CD4-positive, alpha-beta T cell treated with Interferon alpha-2 for 1 hour (primary cell): ENCODE measurements around the gene LIPA.
"Not testable (repeated sequence)": the region's sequence is repeated elsewhere in the genome, so short reads cannot be mapped to it uniquely, and the experiment has no call there.

Source experiments
- DNase-seq, 2 donors: peaks; one replicate each; pipeline ENCODE4 v3.0.0-alpha.2; 2020 to 2022

LIPA gene

GRCh38 chr10:89207181-89207800 lies 44.3 kb downstream of the LIPA start, which contains the start of gene CH25H:
CH25H (minus strand) TSS chr10:89207317; CDS start chr10:89207292, 25 bp downstream.
- peak; percentile 9 to 32 for DNase-seq

- peak; percentile 18 to 56 for DNase-seq
Observed at GRCh38 chr10:89206402-89207180, 45.0 kb downstream of the LIPA start.

GRCh38 chr10:89204621-89205185 lies 46.9 kb downstream of the LIPA start:
- no peak for DNase-seq

- no peak for DNase-seq
Observed at GRCh38 chr10:89203237-89203636, 48.3 kb downstream of the LIPA start.

- DNase-seq = no peak
Observed at GRCh38 chr10:89202033-89202425, 49.5 kb downstream of the LIPA start.

GRCh38 chr10:89201345-89202032 lies 50.1 kb downstream of the LIPA start:
- DNase-seq = no peak

GRCh38 chr10:89197473-89197872 lies 54.1 kb downstream of the LIPA start:
- DNase-seq = no peak

GRCh38 chr10:89191301-89191700 lies 60.3 kb downstream of the LIPA start:
- DNase-seq = not testable (repeated sequence)

- DNase-seq = no peak
Observed at GRCh38 chr10:89189211-89189734, 62.3 kb downstream of the LIPA start.

- DNase-seq = no peak
Observed at GRCh38 chr10:89185658-89186057, 65.9 kb downstream of the LIPA start.

GRCh38 chr10:89184638-89185037 lies 66.9 kb downstream of the LIPA start:
- DNase-seq = no peak

GRCh38 chr10:89183571-89183970 lies 68.0 kb downstream of the LIPA start:
- DNase-seq = no peak

GRCh38 chr10:89182894-89183293 lies 68.7 kb downstream of the LIPA start:
- DNase-seq = no peak

GRCh38 chr10:89175816-89176215 lies 75.8 kb downstream of the LIPA start:
- DNase-seq = no peak

GRCh38 chr10:89173075-89173474 lies 78.5 kb downstream of the LIPA start:
- no peak for DNase-seq

GRCh38 chr10:89171996-89172395 lies 79.6 kb downstream of the LIPA start:
- DNase-seq = no peak

GRCh38 chr10:89171263-89171872 lies 80.2 kb downstream of the LIPA start:
- DNase-seq = no peak

GRCh38 chr10:89168354-89168900 lies 83.1 kb downstream of the LIPA start:
- DNase-seq = not testable (repeated sequence)

- DNase-seq = no peak
Observed at GRCh38 chr10:89167915-89168314, 83.7 kb downstream of the LIPA start.

- no peak for DNase-seq
Observed at GRCh38 chr10:89165923-89166322, 85.7 kb downstream of the LIPA start.

- no peak for DNase-seq
Observed at GRCh38 chr10:89164920-89165319, 86.7 kb downstream of the LIPA start.

- peak in 1 of 2 donors; percentile 12 for DNase-seq
Observed at GRCh38 chr10:89164080-89164479, 87.5 kb downstream of the LIPA start.
